Ishikawa (cell line): ENCODE measurements around the gene RAB31.

Experiments
- CEBPB ChIP-seq: IDR thresholded peaks from 2 replicates; pipeline ENCODE4 v1.6.1; 2012
- CREB1 ChIP-seq: IDR thresholded peaks from 2 replicates; pipeline ENCODE4 v1.6.1; 2012; ENCODE audit warnings: low read depth
- EGR1 ChIP-seq: IDR thresholded peaks from 2 replicates; pipeline ENCODE4 v1.6.1; 2012
- EP300 ChIP-seq: IDR thresholded peaks from 2 replicates; pipeline ENCODE4 v1.6.1; 2012; ENCODE audit warnings: borderline replicate concordance
- TAF1 ChIP-seq: IDR thresholded peaks from 2 replicates; pipeline ENCODE4 v1.6.1; 2012; ENCODE audit warnings: low read depth, mild to moderate bottlenecking
- TCF12 ChIP-seq: IDR thresholded peaks from 2 replicates; pipeline ENCODE4 v1.6.1; 2012; ENCODE audit warnings: low read depth
- YY1 ChIP-seq: IDR thresholded peaks from 2 replicates; pipeline ENCODE4 v1.6.1; 2012; ENCODE audit warnings: low read depth
- ZBTB7A ChIP-seq: IDR thresholded peaks from 2 replicates; pipeline ENCODE4 v1.6.1; 2012; ENCODE audit warnings: low read depth
- TF ChIP-seq, protein P1 (sequence below): IDR thresholded peaks from 2 replicates; pipeline ENCODE4 v1.6.1; 2012; ENCODE audit warnings: low read depth, mild to moderate bottlenecking
- TF ChIP-seq, protein P2 (sequence below): IDR thresholded peaks from 2 replicates; pipeline ENCODE4 v1.6.1; 2012

DNA sequence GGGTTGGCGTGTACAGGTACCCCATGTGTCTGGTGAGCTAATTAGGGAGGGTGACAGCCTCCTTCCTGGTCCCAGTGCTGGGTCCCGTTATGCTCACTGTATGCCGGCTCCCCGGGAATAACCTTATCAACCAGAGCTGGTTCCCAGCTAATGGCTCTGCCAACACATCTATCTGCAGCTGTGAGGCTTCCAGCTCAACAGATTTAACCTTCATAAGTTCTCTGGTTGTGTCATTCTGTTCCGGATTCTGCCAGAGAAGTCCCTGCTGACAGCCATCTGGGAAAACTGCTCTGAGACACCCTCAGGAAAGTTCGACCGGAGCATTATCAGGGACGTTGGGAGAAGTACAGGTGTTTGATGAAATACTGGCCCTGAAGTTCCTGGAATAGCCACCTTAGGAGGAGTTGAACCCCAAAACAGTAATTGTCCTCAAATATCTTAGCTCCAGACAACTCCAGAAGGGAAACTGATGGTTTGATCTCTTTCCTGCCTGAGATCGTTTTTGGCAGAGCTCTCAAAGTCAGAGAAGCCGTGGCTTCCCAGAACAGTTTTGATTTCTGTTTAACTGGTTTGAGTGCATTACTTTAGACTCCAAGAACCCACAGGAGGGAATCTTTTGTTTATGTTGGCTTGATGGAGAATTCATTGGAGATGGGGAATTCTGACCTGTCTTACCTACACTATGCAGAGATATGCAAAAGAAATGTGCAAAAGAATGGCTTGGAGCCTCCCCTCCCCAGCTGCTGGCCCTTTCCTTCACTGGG is 138.2 kb downstream of the RAB31 start:
- TF ChIP-seq TAF1, result no peak
- no peak for TF ChIP-seq ZBTB7A
- TF ChIP-seq EGR1, result no peak
- TF ChIP-seq CREB1, result no peak
- TF ChIP-seq, protein P1, sequence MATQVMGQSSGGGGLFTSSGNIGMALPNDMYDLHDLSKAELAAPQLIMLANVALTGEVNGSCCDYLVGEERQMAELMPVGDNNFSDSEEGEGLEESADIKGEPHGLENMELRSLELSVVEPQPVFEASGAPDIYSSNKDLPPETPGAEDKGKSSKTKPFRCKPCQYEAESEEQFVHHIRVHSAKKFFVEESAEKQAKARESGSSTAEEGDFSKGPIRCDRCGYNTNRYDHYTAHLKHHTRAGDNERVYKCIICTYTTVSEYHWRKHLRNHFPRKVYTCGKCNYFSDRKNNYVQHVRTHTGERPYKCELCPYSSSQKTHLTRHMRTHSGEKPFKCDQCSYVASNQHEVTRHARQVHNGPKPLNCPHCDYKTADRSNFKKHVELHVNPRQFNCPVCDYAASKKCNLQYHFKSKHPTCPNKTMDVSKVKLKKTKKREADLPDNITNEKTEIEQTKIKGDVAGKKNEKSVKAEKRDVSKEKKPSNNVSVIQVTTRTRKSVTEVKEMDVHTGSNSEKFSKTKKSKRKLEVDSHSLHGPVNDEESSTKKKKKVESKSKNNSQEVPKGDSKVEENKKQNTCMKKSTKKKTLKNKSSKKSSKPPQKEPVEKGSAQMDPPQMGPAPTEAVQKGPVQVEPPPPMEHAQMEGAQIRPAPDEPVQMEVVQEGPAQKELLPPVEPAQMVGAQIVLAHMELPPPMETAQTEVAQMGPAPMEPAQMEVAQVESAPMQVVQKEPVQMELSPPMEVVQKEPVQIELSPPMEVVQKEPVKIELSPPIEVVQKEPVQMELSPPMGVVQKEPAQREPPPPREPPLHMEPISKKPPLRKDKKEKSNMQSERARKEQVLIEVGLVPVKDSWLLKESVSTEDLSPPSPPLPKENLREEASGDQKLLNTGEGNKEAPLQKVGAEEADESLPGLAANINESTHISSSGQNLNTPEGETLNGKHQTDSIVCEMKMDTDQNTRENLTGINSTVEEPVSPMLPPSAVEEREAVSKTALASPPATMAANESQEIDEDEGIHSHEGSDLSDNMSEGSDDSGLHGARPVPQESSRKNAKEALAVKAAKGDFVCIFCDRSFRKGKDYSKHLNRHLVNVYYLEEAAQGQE, result no peak
- no peak for TF ChIP-seq YY1
- no peak for TF ChIP-seq CEBPB
- TF ChIP-seq EP300, result no peak
- no peak for TF ChIP-seq TCF12
- TF ChIP-seq, protein P2, sequence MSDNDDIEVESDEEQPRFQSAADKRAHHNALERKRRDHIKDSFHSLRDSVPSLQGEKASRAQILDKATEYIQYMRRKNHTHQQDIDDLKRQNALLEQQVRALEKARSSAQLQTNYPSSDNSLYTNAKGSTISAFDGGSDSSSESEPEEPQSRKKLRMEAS, result no peak
